ENCODE results near the gene PIAS3.

- no peak for TF ChIP-seq EP300 (IDR thresholded peaks at IDR 0.05)
- TF ChIP-seq POLR2A (IDR thresholded peaks at IDR 0.05), result no peak
These were observed at the start of gene PIAS3 for GRCh38 chr1:145858901-145859490.

All from suprapubic skin (tissue), 2 donors.